SHP77 (cell line): Measurements from ENCODE around the gene VAV3.

Source experiments
- DNase-seq, 2 experiments: peaks; one replicate each; lab custom pipeline; 2025; lab: John Stamatoyannopoulos, UW

The VAV3 gene

GRCh38 chr1:107974090-107974489 is 9.1 kb upstream of the VAV3 start:
- no peak for DNase-seq

DNA sequence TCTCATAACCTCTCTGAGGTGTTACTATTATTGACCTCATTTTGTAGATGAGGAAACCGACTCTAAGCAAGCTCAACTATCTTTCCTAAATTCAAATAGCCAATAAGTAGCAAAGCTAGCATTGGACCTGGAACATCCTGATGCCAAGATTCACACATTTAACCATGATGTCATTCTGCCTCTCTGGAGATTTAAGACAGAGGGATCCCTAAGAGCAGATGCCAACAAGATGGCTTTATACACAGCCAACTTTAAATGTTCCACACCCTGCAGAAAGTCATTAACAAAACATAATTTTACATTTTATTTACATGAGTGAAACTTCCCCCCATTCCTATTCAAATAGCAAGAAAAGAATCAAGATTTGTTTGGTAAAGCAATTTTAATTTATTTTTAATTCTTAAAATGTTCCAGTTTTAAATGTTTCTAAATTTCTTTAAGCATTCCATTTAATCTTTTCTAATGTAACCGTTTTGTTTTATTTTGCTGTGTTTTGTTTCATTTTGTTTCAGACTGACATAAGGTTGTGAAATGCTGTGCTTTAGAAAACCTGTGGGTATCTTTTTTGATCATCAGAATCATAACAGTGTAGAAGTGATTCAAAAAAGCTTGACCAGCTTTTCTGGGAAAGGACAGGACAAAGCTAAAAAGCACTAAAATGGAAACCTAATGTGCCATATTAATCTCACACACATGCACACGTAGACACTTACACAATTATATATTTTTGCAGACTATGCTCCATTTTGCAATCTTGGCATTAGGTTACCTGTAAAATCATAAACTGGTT is 7.6 kb upstream of the VAV3 start:
- DNase-seq: no peak

GRCh38 chr1:107966550-107966949 is 1.6 kb upstream of the VAV3 start:
- no peak for DNase-seq

- DNase-seq: no peak
Measured at GRCh38 chr1:107964336-107965109, 457 bp downstream of the VAV3 start.

GRCh38 chr1:107963601-107964335 is 1.2 kb downstream of the VAV3 start:
- DNase-seq: no peak

DNA sequence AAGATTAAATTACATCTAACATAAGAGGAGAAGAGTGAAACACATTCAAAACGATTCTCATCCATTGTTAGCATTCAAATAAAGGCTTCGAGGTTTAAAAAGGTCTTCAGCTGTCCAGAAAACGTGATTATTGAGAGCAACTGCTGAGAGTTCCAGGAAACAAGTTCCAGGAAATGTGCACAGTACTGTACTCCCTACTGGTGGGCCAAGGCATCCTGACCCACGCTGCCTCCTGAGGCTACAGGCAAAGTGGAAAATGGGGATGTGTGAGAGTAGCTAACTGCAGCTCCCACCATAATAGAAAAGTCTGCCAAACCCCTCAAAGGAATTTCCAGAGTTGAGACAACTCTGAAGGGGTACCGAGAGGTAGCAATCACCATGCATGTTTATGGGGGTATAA is 2.0 kb downstream of the VAV3 start:
- no peak for DNase-seq

GRCh38 chr1:107954719-107955415 is 10.1 kb downstream of the VAV3 start:
- DNase-seq: no peak

- DNase-seq: no peak
Measured at GRCh38 chr1:107954126-107954525, 10.9 kb downstream of the VAV3 start.

DNA sequence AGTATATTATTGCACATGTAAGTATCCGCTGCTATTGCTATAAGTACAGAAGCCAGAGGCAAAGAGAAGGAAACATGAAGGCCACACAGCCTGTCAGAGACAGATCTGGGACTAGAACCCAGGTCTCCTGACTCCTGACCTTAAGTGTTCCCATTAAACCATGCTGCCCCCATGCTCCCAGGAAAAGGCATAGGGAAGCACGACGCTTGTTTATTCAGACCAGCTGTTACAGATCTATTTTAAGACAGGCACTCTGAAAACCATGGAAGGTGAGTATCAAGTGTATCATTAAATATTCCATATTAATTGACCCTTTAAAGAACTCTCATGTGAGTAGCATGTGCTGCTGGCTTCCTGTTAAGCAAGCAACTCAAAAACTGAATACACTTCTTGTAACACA is 11.4 kb downstream of the VAV3 start:
- no peak for DNase-seq

DNA sequence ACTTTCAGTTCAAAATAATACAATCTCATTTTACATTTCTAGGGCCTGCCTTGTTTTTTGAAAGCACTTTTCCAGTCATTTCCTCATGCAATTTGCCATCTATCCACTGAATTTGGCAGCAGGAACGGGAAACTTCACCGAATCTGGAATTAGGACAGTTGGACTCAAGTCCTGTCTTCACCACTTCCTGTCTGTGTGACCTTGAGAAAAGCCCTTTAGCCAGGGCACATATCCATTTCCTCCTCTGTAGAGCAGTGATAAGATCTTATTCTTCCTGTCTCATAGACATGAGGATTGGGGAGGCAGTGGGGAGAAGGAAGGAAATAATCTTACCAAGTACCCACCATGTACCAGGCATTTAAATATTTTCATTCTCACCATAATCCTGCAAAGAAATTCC is 12.0 kb downstream of the VAV3 start:
- DNase-seq: no peak

DNA sequence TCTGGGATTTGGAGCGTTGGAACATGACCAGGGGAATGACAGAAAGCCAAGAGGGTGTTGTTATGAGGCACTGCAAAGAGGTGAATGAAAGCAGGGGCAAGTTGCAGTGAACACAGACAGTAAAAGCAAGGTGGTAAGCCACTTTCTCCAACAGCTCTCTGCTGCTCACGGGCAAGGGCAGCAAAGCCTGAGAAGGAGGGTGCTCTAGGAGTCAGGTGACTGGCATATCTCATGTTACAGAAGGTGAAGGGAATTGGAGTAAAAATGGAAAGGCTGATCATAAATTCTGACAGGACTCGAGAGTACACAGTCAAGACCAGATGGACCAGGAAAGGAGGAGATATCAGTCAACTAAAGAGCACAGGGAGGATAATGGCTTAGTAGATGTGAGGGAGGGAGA is 14.5 kb downstream of the VAV3 start:
- DNase-seq: no peak

GRCh38 chr1:107949467-107950253 is 15.3 kb downstream of the VAV3 start:
- DNase-seq: no peak

- no peak for DNase-seq
Measured at GRCh38 chr1:107946794-107947193, 18.2 kb downstream of the VAV3 start.

- DNase-seq: no peak
Measured at GRCh38 chr1:107943694-107944093, 21.3 kb downstream of the VAV3 start.

DNA sequence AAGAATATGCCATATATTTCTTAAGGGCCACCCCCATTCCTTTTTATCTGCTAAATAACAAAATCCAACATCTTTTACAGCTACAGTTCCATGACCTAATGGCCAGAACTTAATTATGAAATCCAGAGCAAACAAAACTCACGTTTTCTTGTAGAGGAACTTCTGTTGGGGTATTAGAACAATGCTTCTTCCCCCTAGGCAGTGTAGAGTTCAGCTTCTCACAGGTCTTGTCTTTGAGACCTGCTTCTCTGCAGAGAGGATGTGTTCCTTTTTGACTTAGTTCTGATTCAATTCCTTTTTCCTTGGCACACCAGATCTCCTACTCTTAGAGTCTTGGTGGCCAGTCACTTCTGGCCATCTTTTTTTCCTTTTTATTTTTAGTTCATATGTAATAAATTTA is 22.2 kb downstream of the VAV3 start:
- no peak for DNase-seq

- DNase-seq: no peak
Measured at GRCh38 chr1:107941531-107941930, 23.4 kb downstream of the VAV3 start.

DNA sequence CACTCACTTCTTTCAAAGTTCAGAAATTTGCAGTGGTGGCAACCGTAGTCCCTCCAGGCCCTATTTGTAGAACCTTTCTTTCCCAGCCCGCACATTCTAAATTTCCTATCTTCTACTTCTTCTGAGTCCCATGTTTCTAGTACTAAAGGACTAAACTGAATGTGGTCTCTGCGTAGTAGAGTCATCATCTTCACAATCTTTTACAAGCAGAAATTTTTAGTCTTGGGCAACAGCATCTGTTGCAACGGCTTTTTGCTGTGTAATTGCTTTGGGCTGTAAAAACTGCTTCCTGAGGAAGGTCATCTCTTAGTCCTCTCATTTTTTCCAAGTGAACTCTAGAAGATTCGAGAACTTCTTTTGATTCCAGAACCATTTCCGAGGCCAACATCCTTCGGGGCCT is 23.9 kb downstream of the VAV3 start:
- DNase-seq: no peak

GRCh38 chr1:107940701-107941100 is 24.3 kb downstream of the VAV3 start:
- DNase-seq: no peak

- DNase-seq: no peak
Measured at GRCh38 chr1:107940017-107940577, 24.9 kb downstream of the VAV3 start.

- DNase-seq: no peak
Measured at GRCh38 chr1:107939256-107939655, 25.7 kb downstream of the VAV3 start.
